ENCODE measurements around the gene WDPCP.
A peak's percentile ranks its signal among the peaks of the same experiment; 100 is the strongest.
"Not testable (repeated sequence)": the region's sequence is repeated elsewhere in the genome, so short reads cannot be mapped to it uniquely, and the experiment has no call there.

WDPCP gene

DNA sequence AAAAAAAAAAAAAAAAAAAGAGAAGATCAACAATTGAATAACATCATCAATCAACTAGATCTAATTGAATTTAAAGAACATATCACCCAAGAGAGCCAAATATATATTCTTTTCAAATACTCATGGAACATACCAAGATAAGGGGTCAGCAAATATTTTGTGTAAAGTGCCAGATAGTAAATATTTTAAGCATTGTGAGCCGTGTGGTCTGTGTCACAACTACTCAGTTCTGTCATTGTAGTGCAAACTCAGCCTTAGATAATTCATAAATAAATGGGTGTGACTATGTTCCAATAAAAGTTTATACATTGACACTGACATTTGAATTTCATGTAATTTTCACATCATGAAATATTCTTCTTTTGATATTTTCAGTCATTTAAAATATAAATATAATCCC is 491.8 kb downstream of the WDPCP start:
- DNase-seq: no peak

GRCh38 chr2:63093502-63093901 is 494.8 kb downstream of the WDPCP start:
- DNase-seq: peak; percentile 13

GRCh38 chr2:63092857-63093256 is 495.4 kb downstream of the WDPCP start:
- DNase-seq: no peak

- DNase-seq: no peak
Observed at GRCh38 chr2:63092401-63092800, 495.9 kb downstream of the WDPCP start.

GRCh38 chr2:63086687-63087086 is 501.6 kb downstream of the WDPCP start:
- no peak for DNase-seq

GRCh38 chr2:63081404-63081803 is 506.9 kb downstream of the WDPCP start:
- no peak for DNase-seq

- DNase-seq: peak; percentile 73
Observed at GRCh38 chr2:63078852-63079606, 509.2 kb downstream of the WDPCP start.

DNA sequence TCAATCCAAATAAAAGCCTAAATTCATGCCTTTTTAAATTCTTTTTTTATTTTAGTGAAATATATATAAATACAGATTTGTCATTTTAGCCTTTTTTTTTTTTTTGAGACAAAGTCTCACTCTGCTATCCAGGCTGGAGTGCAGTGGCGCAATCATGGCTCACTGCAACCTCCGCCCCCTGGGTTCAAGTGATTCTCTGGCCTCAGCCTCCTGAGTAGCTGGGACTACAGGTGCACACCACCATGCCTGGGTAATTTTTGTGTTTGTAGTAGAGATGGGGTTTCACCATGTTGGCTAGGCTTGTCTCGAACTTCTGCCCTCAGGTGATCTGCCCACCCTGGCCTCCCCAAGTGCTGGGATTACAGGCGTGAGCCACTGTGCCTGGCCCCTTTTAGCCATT is 513.9 kb downstream of the WDPCP start:
- DNase-seq: not testable (repeated sequence)

- no peak for DNase-seq
Observed at GRCh38 chr2:63073994-63074393, 514.3 kb downstream of the WDPCP start.

- no peak for DNase-seq
Observed at GRCh38 chr2:63071664-63072063, 516.6 kb downstream of the WDPCP start.

All from DMS53 (cell line).